T follicular helper cell (primary cell): ENCODE data around the gene USP22.

Experiments
- DNase-seq: peaks from one replicate; pipeline ENCODE4 v3.0.0-alpha.2; 2020; ENCODE audit warnings: low read depth

The USP22 gene

GRCh38 chr17:21020622-21021021 lies 22.2 kb downstream of the USP22 start:
- DNase-seq = no peak

- peak; percentile 29 for DNase-seq
Measured at GRCh38 chr17:21019976-21020586, 22.7 kb downstream of the USP22 start.

GRCh38 chr17:21018894-21019293 lies 23.9 kb downstream of the USP22 start:
- no peak for DNase-seq

GRCh38 chr17:21017861-21018260 lies 24.9 kb downstream of the USP22 start:
- no peak for DNase-seq

GRCh38 chr17:21017256-21017655 lies 25.6 kb downstream of the USP22 start:
- no peak for DNase-seq

GRCh38 chr17:21016826-21017225 lies 26.0 kb downstream of the USP22 start:
- no peak for DNase-seq

GRCh38 chr17:21015564-21015963 lies 27.2 kb downstream of the USP22 start:
- no peak for DNase-seq

- no peak for DNase-seq
Measured at GRCh38 chr17:21014498-21014897, 28.3 kb downstream of the USP22 start.

- no peak for DNase-seq
Measured at GRCh38 chr17:21013983-21014382, 28.8 kb downstream of the USP22 start.

GRCh38 chr17:21012736-21013135 lies 30.1 kb downstream of the USP22 start:
- DNase-seq = no peak

GRCh38 chr17:21010705-21011596 lies 31.9 kb downstream of the USP22 start:
- DNase-seq = no peak

- no peak for DNase-seq
Measured at GRCh38 chr17:21008992-21009671, 33.7 kb downstream of the USP22 start.

GRCh38 chr17:21008160-21008915 lies 34.5 kb downstream of the USP22 start:
- no peak for DNase-seq

GRCh38 chr17:21007646-21008045 lies 35.2 kb downstream of the USP22 start:
- no peak for DNase-seq

- DNase-seq = no peak
Measured at GRCh38 chr17:21005803-21006202, 37.0 kb downstream of the USP22 start.

GRCh38 chr17:21005367-21005766 lies 37.4 kb downstream of the USP22 start:
- no peak for DNase-seq

- no peak for DNase-seq
Measured at GRCh38 chr17:21004016-21004930, 38.5 kb downstream of the USP22 start.

GRCh38 chr17:21003007-21003621 lies 39.7 kb downstream of the USP22 start:
- no peak for DNase-seq

GRCh38 chr17:21002309-21003006 lies 40.4 kb downstream of the USP22 start:
- no peak for DNase-seq

- no peak for DNase-seq
Measured at GRCh38 chr17:21001813-21002221, 41.0 kb downstream of the USP22 start.
